NCI-H345 treated with DMSO at 0.1 percent for 48 hours (cell line): ENCODE data around the gene IMMP2L.

Experiments
- DNase-seq: peaks from one replicate; lab custom pipeline; 2025; ENCODE audit not compliant: unreplicated experiment; lab: John Stamatoyannopoulos, UW

IMMP2L gene

GRCh38 chr7:111174510-111174909, 387.8 kb downstream of the IMMP2L start:
- DNase-seq: no peak

- no peak for DNase-seq
Observed at GRCh38 chr7:111173990-111174389, 388.3 kb downstream of the IMMP2L start.

GRCh38 chr7:111173528-111173927, 388.8 kb downstream of the IMMP2L start:
- no peak for DNase-seq

GRCh38 chr7:111172564-111173257, 389.6 kb downstream of the IMMP2L start:
- no peak for DNase-seq

GRCh38 chr7:111168182-111168581, 394.1 kb downstream of the IMMP2L start:
- DNase-seq: peak; percentile 64

GRCh38 chr7:111164442-111164841, 397.9 kb downstream of the IMMP2L start:
- no peak for DNase-seq

- no peak for DNase-seq
Observed at GRCh38 chr7:111162692-111163091, 399.6 kb downstream of the IMMP2L start.

- no peak for DNase-seq
Observed at GRCh38 chr7:111160297-111160696, 402.0 kb downstream of the IMMP2L start.

GRCh38 chr7:111159426-111159825, 402.9 kb downstream of the IMMP2L start:
- no peak for DNase-seq

GRCh38 chr7:111150709-111151108, 411.6 kb downstream of the IMMP2L start:
- no peak for DNase-seq

- DNase-seq: no peak
Observed at GRCh38 chr7:111147708-111148533, 414.4 kb downstream of the IMMP2L start.

- no peak for DNase-seq
Observed at GRCh38 chr7:111146136-111146535, 416.2 kb downstream of the IMMP2L start.

- DNase-seq: no peak
Observed at GRCh38 chr7:111145472-111145871, 416.8 kb downstream of the IMMP2L start.

- DNase-seq: no peak
Observed at GRCh38 chr7:111140091-111140865, 422.0 kb downstream of the IMMP2L start.

GRCh38 chr7:111138586-111138985, 423.7 kb downstream of the IMMP2L start:
- DNase-seq: no peak

- no peak for DNase-seq
Observed at GRCh38 chr7:111138193-111138569, 424.1 kb downstream of the IMMP2L start.

- DNase-seq: no peak
Observed at GRCh38 chr7:111137296-111138192, 424.7 kb downstream of the IMMP2L start.

- no peak for DNase-seq
Observed at GRCh38 chr7:111132833-111133232, 429.5 kb downstream of the IMMP2L start.

- DNase-seq: no peak
Observed at GRCh38 chr7:111129435-111129834, 432.9 kb downstream of the IMMP2L start.

GRCh38 chr7:111126987-111127386, 435.3 kb downstream of the IMMP2L start:
- no peak for DNase-seq

GRCh38 chr7:111115966-111116365, 446.3 kb downstream of the IMMP2L start:
- DNase-seq: no peak
